ENCODE measurements around the gene CACNA1D. TPM values are rescaled to one million over a fixed set of nuclear protein-coding genes. Genes with fewer than 3 reads are reported as not detected.

The CACNA1D gene
- total RNA-seq, 1 experiment from 2014 or later: 1.1 TPM

- no peak overlapping the region for H3K4me3 ChIP-seq (replicated peaks in 1 of 2; ENCODE audit: low read depth in 1 of 2, low read length in 2 of 2)
- no peak overlapping the region for H2AFZ ChIP-seq (ENCODE audit: low read depth, low read length, poor library complexity, severe bottlenecking)
- ChIA-PET RAD21 (ENCODE audit: low non-redundant PET in 1 of 2, low total read pairs in 2 of 2, uncharacterized antibody in 2 of 2, unreplicated experiment in 2 of 2) (no interaction called here), POLR2A (no interaction called here), CTCF (no interaction called here)
- ATAC-seq (no peak), DNase-seq (ENCODE audit: low read depth, low spot score) (no peak)
- intact Hi-C loops (cut with micrococcal nuclease): no loop called here
- BruUV-seq (replicated peaks): no TSS peak
- H4K20me1 ChIP-seq (ENCODE audit: insufficient read depth): no peaks in the 10 kb centered on the region
- H3K36me3 ChIP-seq (ENCODE audit: control insufficient read depth in 1 of 2, insufficient read depth in 2 of 2, low read length in 2 of 2): no peaks in the 10 kb centered on the region
- H3K4me2 ChIP-seq (ENCODE audit: low read length): no peak overlapping the region
- no peaks in the 10 kb centered on the region for H3K9me2 ChIP-seq (ENCODE audit: insufficient read depth)
- H3K9ac ChIP-seq (ENCODE audit: low read length): no peak overlapping the region
- H3K4me1 ChIP-seq (ENCODE audit: control insufficient read depth in 1 of 2, insufficient read depth in 2 of 2, low read length in 2 of 2): no peaks in the 10 kb centered on the region
- TF ChIP-seq EZH2 (IDR thresholded peaks at IDR 0.05): no peak
- TF ChIP-seq FOSL1 (IDR thresholded peaks at IDR 0.05; ENCODE audit: low read depth): no peak
- no peak for TF ChIP-seq CBX3 (IDR thresholded peaks at IDR 0.05; ENCODE audit: low read depth)
- no peak for TF ChIP-seq YY1 (IDR thresholded peaks at IDR 0.05; ENCODE audit: extremely low read depth, insufficient replicate concordance, low read depth, low read length)
- TF ChIP-seq TCF7L2 (IDR thresholded peaks at IDR 0.05; ENCODE audit: borderline replicate concordance, extremely low read depth, insufficient read depth, insufficient read length): no peak
- TF ChIP-seq RAD21 (IDR thresholded peaks at IDR 0.05; ENCODE audit: low read depth): no peak
- no peak for TF ChIP-seq SIN3A (IDR thresholded peaks at IDR 0.05; ENCODE audit: low read depth)
- TF ChIP-seq MAX (IDR thresholded peaks at IDR 0.05): no peak
- TF ChIP-seq EGR1 (IDR thresholded peaks at IDR 0.05; ENCODE audit: low read depth): no peak
- no peak for TF ChIP-seq ATF3 (IDR thresholded peaks at IDR 0.05)
- no peak for TF ChIP-seq POLR2AphosphoS5 (IDR thresholded peaks at IDR 0.05; ENCODE audit: low read depth, low read length)
- TF ChIP-seq CTCF (IDR thresholded peaks at IDR 0.05 in 2 of 3, conservative IDR thresholded peaks at IDR 0.05 in 1 of 3; ENCODE audit: borderline replicate concordance in 1 of 3, insufficient read depth in 1 of 3, low read depth in 2 of 3, low read length in 2 of 3): no peak
- TF ChIP-seq ELF1 (IDR thresholded peaks at IDR 0.05; ENCODE audit: borderline replicate concordance, low read depth): no peak
- TF ChIP-seq ZFX (IDR thresholded peaks at IDR 0.05): no peak
- no peak for TF ChIP-seq REST (IDR thresholded peaks at IDR 0.05; ENCODE audit: low read depth)
- TF ChIP-seq SP1 (IDR thresholded peaks at IDR 0.05; ENCODE audit: low read depth): no peak
- no peak for TF ChIP-seq ZBTB33 (IDR thresholded peaks at IDR 0.05; ENCODE audit: extremely low read depth, insufficient replicate concordance, low read length)
- TF ChIP-seq SRF (IDR thresholded peaks at IDR 0.05; ENCODE audit: low read depth): no peak
- no peak for TF ChIP-seq EZH2phosphoT487 (IDR thresholded peaks at IDR 0.05; ENCODE audit: borderline replicate concordance)
- TF ChIP-seq JUND (IDR thresholded peaks at IDR 0.05): no peak
- no peaks in the 10 kb centered on the region for H3K9me3 ChIP-seq (ENCODE audit: control insufficient read depth in 1 of 2, insufficient read depth in 1 of 2, low read depth in 1 of 2, low read length in 2 of 2)
- peaks cover 87% of the 10 kb centered on the region for H3K27me3 ChIP-seq (ENCODE audit: insufficient read depth, low read length)
- no peak overlapping the region for H3K27ac ChIP-seq (ENCODE audit: low read depth, low read length)
- no peaks in the 10 kb centered on the region for H3K79me2 ChIP-seq (ENCODE audit: insufficient read depth, low read length)
These were observed 121.9 kb downstream of the CACNA1D start for GRCh38 chr3:53616321-53616720.

Data from HCT116 (cell line).